ENCODE results near the gene TASP1. TPM values are rescaled to one million over a fixed set of nuclear protein-coding genes. Genes with fewer than 3 reads are reported as not detected.

TASP1 gene
- total and polyA plus RNA-seq, 5 donors from 2014 or later: 9.5 to 19.0 (median 12.6) TPM

DNA sequence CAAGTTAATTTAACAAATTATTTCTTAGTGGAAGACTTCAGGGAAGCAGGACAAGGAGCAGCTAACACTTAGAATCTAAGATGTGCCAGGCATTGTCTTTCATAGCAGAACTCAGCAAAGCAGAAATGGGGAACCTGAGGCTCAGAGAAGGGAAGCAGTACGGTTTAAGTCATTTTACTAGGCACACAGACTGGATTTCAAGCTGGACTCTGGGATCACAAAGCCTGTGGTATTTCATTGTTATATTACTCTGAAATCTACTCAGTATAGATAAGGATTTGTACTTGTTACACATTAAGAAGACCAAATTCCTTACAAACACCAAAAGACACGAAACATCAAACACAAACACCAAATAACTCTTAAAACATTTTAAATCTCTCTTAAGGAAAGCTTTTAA lies 218.1 kb downstream of the TASP1 start:
- H3K36me3 Mint-ChIP-seq: peaks cover 21% of the 10 kb centered on the region
- Histone ChIP-seq H3K27me3 (ENCODE audit: control insufficient read depth, insufficient read depth, low read length) (no peaks in the 10 kb centered on the region), H3K9me3 (ENCODE audit: control insufficient read depth in 2 of 2, low read length in 2 of 2) (no peaks in the 10 kb centered on the region), H3K36me3 (ENCODE audit: control insufficient read depth, insufficient read depth, low read length) (peaks cover 9% of the 10 kb centered on the region), H3K27ac (ENCODE audit: insufficient read depth, low read length, poor library complexity, severe bottlenecking) (no peak overlapping the region), H3K4me3 (ENCODE audit: low read depth, low read length) (no peak overlapping the region), H3K4me1 (ENCODE audit: control insufficient read depth, insufficient read depth, low read length, poor library complexity, severe bottlenecking) (no peaks in the 10 kb centered on the region)
- H3K27ac Mint-ChIP-seq: no peak overlapping the region
- no peaks in the 10 kb centered on the region for H3K27me3 Mint-ChIP-seq
- DNase-seq: no peak
- peaks cover 0 to 3% (median under 1%) of the 10 kb centered on the region in 4 donors for H3K4me1 Mint-ChIP-seq
- H3K4me3 Mint-ChIP-seq: no peak overlapping the region
- peaks cover 0 to 2% (median 0%) of the 10 kb centered on the region in 7 donors for H3K9me3 Mint-ChIP-seq
- ATAC-seq (ENCODE audit: low read depth in 2 of 2): no peak

DNA sequence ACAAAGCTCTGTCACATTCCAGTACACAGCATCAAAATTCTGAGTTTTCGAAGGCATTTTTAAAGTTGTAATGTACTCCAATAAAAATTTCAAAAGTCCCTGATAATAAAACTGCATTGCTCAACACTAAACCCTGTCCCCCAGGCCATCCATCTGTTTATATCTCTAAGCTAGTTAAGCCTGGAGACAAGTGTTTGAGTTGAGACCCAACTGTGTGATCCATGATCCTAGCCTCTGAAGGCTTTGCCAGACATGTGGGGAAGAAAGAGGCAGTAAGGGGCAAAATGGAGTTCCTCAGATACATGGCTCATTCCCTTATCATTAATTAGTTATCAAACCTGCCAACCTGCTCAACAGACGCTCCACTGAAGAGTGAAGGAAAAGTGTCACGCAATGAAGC lies 219.3 kb downstream of the TASP1 start:
- Mint-ChIP-seq H3K27me3 (no peaks in the 10 kb centered on the region), H3K27ac (peak overlapping the region in 1 of 3 donors; percentile 21), H3K4me3 (no peak overlapping the region), H3K4me1 (peaks cover 0 to 3% (median under 1%) of the 10 kb centered on the region in 4 donors), H3K36me3 (peaks cover 24% of the 10 kb centered on the region), H3K9me3 (peaks cover 0 to 2% (median 0%) of the 10 kb centered on the region in 7 donors)
- H3K27me3 ChIP-seq (ENCODE audit: control insufficient read depth, insufficient read depth, low read length): no peaks in the 10 kb centered on the region
- no peaks in the 10 kb centered on the region for H3K4me1 ChIP-seq (ENCODE audit: control insufficient read depth, insufficient read depth, low read length, poor library complexity, severe bottlenecking)
- DNase-seq: no peak
- H3K27ac ChIP-seq (ENCODE audit: insufficient read depth, low read length, poor library complexity, severe bottlenecking): no peak overlapping the region
- H3K4me3 ChIP-seq (ENCODE audit: low read depth, low read length): no peak overlapping the region
- H3K36me3 ChIP-seq (ENCODE audit: control insufficient read depth, insufficient read depth, low read length): peaks cover 9% of the 10 kb centered on the region
- H3K9me3 ChIP-seq (ENCODE audit: control insufficient read depth in 2 of 2, low read length in 2 of 2): no peaks in the 10 kb centered on the region
- ATAC-seq (ENCODE audit: low read depth in 2 of 2): no peak

DNA sequence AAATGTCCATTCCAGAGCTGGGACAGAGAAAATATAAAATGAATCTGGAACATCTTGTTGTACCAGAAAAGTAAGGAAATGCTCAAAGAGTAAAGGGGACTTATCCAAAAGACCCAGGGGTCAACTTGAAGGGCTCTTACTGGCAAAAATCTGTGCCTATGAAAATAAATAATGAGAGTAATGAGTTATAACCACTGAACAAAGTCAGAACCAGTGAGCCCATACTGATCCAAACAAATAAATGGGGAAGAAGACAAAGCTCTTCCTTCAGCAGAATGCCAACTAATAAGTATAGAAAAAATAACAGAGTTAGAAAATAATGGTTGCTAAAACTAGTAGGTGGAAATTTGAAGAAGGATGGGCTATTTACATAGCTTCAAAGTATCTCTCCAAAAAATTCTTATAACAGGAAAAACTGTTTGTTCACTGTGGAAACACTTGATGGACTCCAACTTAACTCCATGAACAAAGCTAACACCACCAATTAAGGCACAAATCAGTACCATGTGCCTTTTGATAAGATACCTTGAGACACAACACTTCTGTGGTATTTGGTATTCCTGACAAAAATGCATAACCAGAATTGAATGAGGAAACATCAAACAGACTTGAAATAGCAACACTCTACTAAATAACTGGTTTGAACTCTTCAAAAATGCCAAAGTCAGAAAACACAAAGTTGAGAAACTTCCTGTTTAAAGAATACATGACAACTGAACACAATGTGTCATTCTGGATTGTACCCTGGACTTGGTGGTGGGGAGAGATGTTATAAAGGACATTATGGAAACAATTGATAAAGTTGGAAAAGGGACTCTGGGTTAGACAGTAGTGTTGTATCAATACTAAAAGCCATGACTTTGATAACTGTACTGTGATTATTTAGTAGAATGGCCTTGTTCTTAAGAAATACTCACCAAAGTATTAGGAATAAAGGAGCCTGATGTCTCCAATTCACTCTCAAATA lies 220.2 kb downstream of the TASP1 start:
- no peak overlapping the region for H3K4me3 Mint-ChIP-seq
- ATAC-seq (ENCODE audit: low read depth in 2 of 2) (no peak), DNase-seq (no peak)
- H3K27ac Mint-ChIP-seq: peak overlapping the region in 1 of 3 donors; percentile 21
- H3K9me3 Mint-ChIP-seq: peaks cover 0 to 2% (median 0%) of the 10 kb centered on the region in 7 donors
- H3K27ac ChIP-seq (ENCODE audit: insufficient read depth, low read length, poor library complexity, severe bottlenecking): no peak overlapping the region
- H3K9me3 ChIP-seq (ENCODE audit: control insufficient read depth in 2 of 2, low read length in 2 of 2): no peaks in the 10 kb centered on the region
- H3K4me3 ChIP-seq (ENCODE audit: low read depth, low read length): no peak overlapping the region
- no peaks in the 10 kb centered on the region for H3K4me1 ChIP-seq (ENCODE audit: control insufficient read depth, insufficient read depth, low read length, poor library complexity, severe bottlenecking)
- peaks cover 9% of the 10 kb centered on the region for H3K36me3 ChIP-seq (ENCODE audit: control insufficient read depth, insufficient read depth, low read length)
- H3K27me3 ChIP-seq (ENCODE audit: control insufficient read depth, insufficient read depth, low read length): no peaks in the 10 kb centered on the region
- H3K4me1 Mint-ChIP-seq: peaks cover 0 to 3% (median under 1%) of the 10 kb centered on the region in 4 donors
- H3K27me3 Mint-ChIP-seq: no peaks in the 10 kb centered on the region
- H3K36me3 Mint-ChIP-seq: peaks cover 32% of the 10 kb centered on the region

GRCh38 chr20:13416531-13416930 lies 222.2 kb downstream of the TASP1 start:
- H3K4me3 ChIP-seq (ENCODE audit: low read depth, low read length): no peak overlapping the region
- no peaks in the 10 kb centered on the region for H3K27me3 Mint-ChIP-seq
- H3K9me3 ChIP-seq (ENCODE audit: control insufficient read depth in 2 of 2, low read length in 2 of 2): no peaks in the 10 kb centered on the region
- no peak overlapping the region for H3K27ac ChIP-seq (ENCODE audit: insufficient read depth, low read length, poor library complexity, severe bottlenecking)
- DNase-seq (no peak), ATAC-seq (ENCODE audit: low read depth in 2 of 2) (no peak)
- H3K36me3 ChIP-seq (ENCODE audit: control insufficient read depth, insufficient read depth, low read length): peaks cover 9% of the 10 kb centered on the region
- peaks cover 0 to 3% (median under 1%) of the 10 kb centered on the region in 4 donors for H3K4me1 Mint-ChIP-seq
- no peaks in the 10 kb centered on the region for H3K4me1 ChIP-seq (ENCODE audit: control insufficient read depth, insufficient read depth, low read length, poor library complexity, severe bottlenecking)
- H3K36me3 Mint-ChIP-seq: peaks cover 46% of the 10 kb centered on the region
- peaks cover 0 to 2% (median 0%) of the 10 kb centered on the region in 7 donors for H3K9me3 Mint-ChIP-seq
- no peaks in the 10 kb centered on the region for H3K27me3 ChIP-seq (ENCODE audit: control insufficient read depth, insufficient read depth, low read length)
- H3K4me3 Mint-ChIP-seq: no peak overlapping the region
- no peak overlapping the region for H3K27ac Mint-ChIP-seq

GRCh38 chr20:13412806-13413445 lies 225.8 kb downstream of the TASP1 start:
- H3K27me3 ChIP-seq (ENCODE audit: control insufficient read depth, insufficient read depth, low read length): no peaks in the 10 kb centered on the region
- no peak overlapping the region for H3K27ac ChIP-seq (ENCODE audit: insufficient read depth, low read length, poor library complexity, severe bottlenecking)
- Mint-ChIP-seq H3K27me3 (no peaks in the 10 kb centered on the region), H3K9me3 (peaks cover 0 to 5% (median 0%) of the 10 kb centered on the region in 7 donors), H3K4me3 (no peak overlapping the region), H3K27ac (no peak overlapping the region), H3K36me3 (peaks cover 42% of the 10 kb centered on the region), H3K4me1 (peaks cover 0 to 5% (median under 1%) of the 10 kb centered on the region in 4 donors)
- H3K36me3 ChIP-seq (ENCODE audit: control insufficient read depth, insufficient read depth, low read length): peaks cover 9% of the 10 kb centered on the region
- ATAC-seq (ENCODE audit: low read depth in 2 of 2) (no peak), DNase-seq (no peak)
- no peak overlapping the region for H3K4me3 ChIP-seq (ENCODE audit: low read depth, low read length)
- H3K9me3 ChIP-seq (ENCODE audit: control insufficient read depth in 2 of 2, low read length in 2 of 2): no peaks in the 10 kb centered on the region
- no peaks in the 10 kb centered on the region for H3K4me1 ChIP-seq (ENCODE audit: control insufficient read depth, insufficient read depth, low read length, poor library complexity, severe bottlenecking)

DNA sequence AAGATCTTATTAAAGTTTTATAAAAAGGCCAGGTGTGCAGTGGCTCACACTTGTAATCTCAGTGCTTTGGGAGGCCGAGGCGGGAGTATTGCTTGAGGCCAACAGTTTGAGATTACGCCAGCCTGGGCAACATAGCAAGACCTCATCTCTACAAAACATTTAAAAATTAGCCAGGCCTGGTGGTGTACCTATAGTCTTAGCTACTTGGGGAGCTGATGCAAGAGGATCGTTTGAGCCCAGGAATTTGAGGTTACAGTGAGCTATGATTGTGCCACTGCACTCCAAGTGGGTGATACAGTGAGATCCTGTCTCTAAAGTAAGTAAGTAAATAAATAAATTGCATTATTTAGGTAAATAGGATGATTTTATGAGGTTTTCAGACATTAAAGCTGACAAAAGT lies 234.4 kb downstream of the TASP1 start:
- no peak overlapping the region for H3K4me3 Mint-ChIP-seq
- peaks cover 11% of the 10 kb centered on the region for H3K36me3 Mint-ChIP-seq
- DNase-seq (no peak), ATAC-seq (ENCODE audit: low read depth in 2 of 2) (no peak)
- H3K4me1 ChIP-seq (ENCODE audit: control insufficient read depth, insufficient read depth, low read length, poor library complexity, severe bottlenecking): no peaks in the 10 kb centered on the region
- peaks cover 0 to 5% (median 0%) of the 10 kb centered on the region in 7 donors for H3K9me3 Mint-ChIP-seq
- H3K27ac ChIP-seq (ENCODE audit: insufficient read depth, low read length, poor library complexity, severe bottlenecking): no peak overlapping the region
- no peak overlapping the region for H3K4me3 ChIP-seq (ENCODE audit: low read depth, low read length)
- no peaks in the 10 kb centered on the region for H3K27me3 ChIP-seq (ENCODE audit: control insufficient read depth, insufficient read depth, low read length)
- H3K27me3 Mint-ChIP-seq: no peaks in the 10 kb centered on the region
- no peaks in the 10 kb centered on the region for H3K36me3 ChIP-seq (ENCODE audit: control insufficient read depth, insufficient read depth, low read length)
- no peaks in the 10 kb centered on the region for H3K9me3 ChIP-seq (ENCODE audit: control insufficient read depth in 2 of 2, low read length in 2 of 2)
- H3K4me1 Mint-ChIP-seq: no peaks in the 10 kb centered on the region
- no peak overlapping the region for H3K27ac Mint-ChIP-seq

GRCh38 chr20:13403453-13403852 lies 235.3 kb downstream of the TASP1 start:
- H3K27me3 Mint-ChIP-seq: no peaks in the 10 kb centered on the region
- DNase-seq (no peak), ATAC-seq (ENCODE audit: low read depth in 2 of 2) (no peak)
- Histone ChIP-seq H3K4me3 (ENCODE audit: low read depth, low read length) (no peak overlapping the region), H3K9me3 (ENCODE audit: control insufficient read depth in 2 of 2, low read length in 2 of 2) (no peaks in the 10 kb centered on the region), H3K27ac (ENCODE audit: insufficient read depth, low read length, poor library complexity, severe bottlenecking) (no peak overlapping the region), H3K36me3 (ENCODE audit: control insufficient read depth, insufficient read depth, low read length) (no peaks in the 10 kb centered on the region), H3K27me3 (ENCODE audit: control insufficient read depth, insufficient read depth, low read length) (no peaks in the 10 kb centered on the region), H3K4me1 (ENCODE audit: control insufficient read depth, insufficient read depth, low read length, poor library complexity, severe bottlenecking) (no peaks in the 10 kb centered on the region)
- peaks cover 0 to 3% (median 0%) of the 10 kb centered on the region in 4 donors for H3K4me1 Mint-ChIP-seq
- no peak overlapping the region for H3K4me3 Mint-ChIP-seq
- peaks cover 14% of the 10 kb centered on the region for H3K36me3 Mint-ChIP-seq
- peaks cover 0 to 5% (median 0%) of the 10 kb centered on the region in 7 donors for H3K9me3 Mint-ChIP-seq
- H3K27ac Mint-ChIP-seq: no peak overlapping the region

All from CD4-positive, CD25-positive, alpha-beta regulatory T cell (primary cell).